HEK293 (cell line): Measurements from ENCODE around the gene NKAIN4.
A peak's percentile ranks its signal among the peaks of the same experiment; 100 is the strongest.

Experiments used
- CTCF ChIA-PET: fragments of 350-600 bp; formaldehyde crosslinking; extraction: SDS; loops from one replicate; lab custom pipeline; 2021; ENCODE audit warnings: antibody characterized with exemption; lab: Yijun Ruan, JAX
- POLR2A ChIA-PET: fragments of 300-600 bp; formaldehyde crosslinking; extraction: SDS; loops from one replicate; lab custom pipeline; 2020; ENCODE audit warnings: antibody characterized with exemption, inconsistent platforms; lab: Yijun Ruan, JAX
- H3K27ac ChIP-seq: fragments of 200-500 bp; sonication (Bioruptor generic); 2 replicates; pipeline ENCODE4 v1.5.1; 2014; ENCODE audit warnings: low read depth, low read length, control low read depth, inconsistent platforms; ENCODE audit errors: extremely low read depth
- H3K36me3 ChIP-seq, 2 experiments: fragments of 200-500 bp in 1 of 2; sonication (Bioruptor generic) in 1 of 2; 1 replicate in 1 of 2; 2 replicates in 1 of 2; pipeline ENCODE4 v1.5.1; 2014 to 2017; ENCODE audit warnings: inconsistent platforms in 2 of 2, low read length in 2 of 2; ENCODE audit not compliant: control insufficient read depth in 2 of 2, insufficient read depth in 1 of 2
- H3K4me1 ChIP-seq: fragments of 200-500 bp; sonication (Bioruptor generic); 2 replicates; pipeline ENCODE4 v1.5.1; 2014; ENCODE audit warnings: mild to moderate bottlenecking, low read length, inconsistent platforms; ENCODE audit not compliant: control insufficient read depth, insufficient read depth
- H3K4me3 ChIP-seq: 2 replicates; pipeline ENCODE4 v1.5.1; 2011; ENCODE audit warnings: low read depth, mild to moderate bottlenecking, control low read depth, low read length, moderate library complexity
- H3K9me3 ChIP-seq: fragments of 200-500 bp; sonication (Bioruptor generic); 2 replicates; pipeline ENCODE4 v1.5.1; 2014; ENCODE audit warnings: low read depth, low read length, inconsistent platforms; ENCODE audit not compliant: control insufficient read depth, insufficient read depth
- CTCF ChIP-seq: fragments of 450-650 bp; formaldehyde crosslinking; IDR thresholded peaks from 2 replicates; pipeline ENCODE4 v1.5.1; 2016; ENCODE audit warnings: missing biosample characterization, missing genetic modification characterization
- GLIS1 ChIP-seq: fragments of 450-650 bp; formaldehyde crosslinking; IDR thresholded peaks from 2 replicates; pipeline ENCODE4 v1.5.1; 2016; ENCODE audit warnings: missing biosample characterization, missing genetic modification characterization
- HIC1 ChIP-seq: fragments of 450-650 bp; formaldehyde crosslinking; IDR thresholded peaks from 2 replicates; pipeline ENCODE4 v1.5.1; 2016; ENCODE audit warnings: missing biosample characterization, missing genetic modification characterization
- KLF1 ChIP-seq: fragments of 450-650 bp; formaldehyde crosslinking; IDR thresholded peaks from 2 replicates; pipeline ENCODE4 v1.5.1; 2016; ENCODE audit warnings: missing biosample characterization, missing genetic modification characterization
- KLF8 ChIP-seq: fragments of 450-650 bp; formaldehyde crosslinking; IDR thresholded peaks from 2 replicates; pipeline ENCODE4 v1.5.1; 2016; ENCODE audit warnings: missing biosample characterization, missing genetic modification characterization
- ZFP37 ChIP-seq: fragments of 450-650 bp; formaldehyde crosslinking; IDR thresholded peaks from 2 replicates; pipeline ENCODE4 v1.5.1; 2016; ENCODE audit warnings: missing biosample characterization, missing genetic modification characterization
- ZNF324 ChIP-seq: fragments of 450-650 bp; formaldehyde crosslinking; IDR thresholded peaks from 2 replicates; pipeline ENCODE4 v1.5.1; 2016; ENCODE audit warnings: missing biosample characterization, missing genetic modification characterization
- ZNF449 ChIP-seq: fragments of 450-650 bp; formaldehyde crosslinking; IDR thresholded peaks from 2 replicates; pipeline ENCODE4 v1.5.1; 2017; ENCODE audit warnings: missing biosample characterization, mild to moderate bottlenecking, missing genetic modification characterization, moderate library complexity
- ZNF561 ChIP-seq: fragments of 450-650 bp; IDR thresholded peaks from 2 replicates; pipeline ENCODE4 v1.5.1; 2018; ENCODE audit warnings: missing biosample characterization, missing genetic modification characterization, borderline replicate concordance
- ZNF600 ChIP-seq: fragments of 450-650 bp; formaldehyde crosslinking; IDR thresholded peaks from 2 replicates; pipeline ENCODE4 v1.5.1; 2016; ENCODE audit warnings: missing biosample characterization, missing genetic modification characterization
- ZSCAN18 ChIP-seq: fragments of 450-650 bp; formaldehyde crosslinking; IDR thresholded peaks from 2 replicates; pipeline ENCODE4 v1.5.1; 2016; ENCODE audit warnings: missing biosample characterization, missing genetic modification characterization
- ZXDB ChIP-seq: fragments of 450-650 bp; formaldehyde crosslinking; IDR thresholded peaks from 2 replicates; pipeline ENCODE4 v1.5.1; 2016; ENCODE audit warnings: missing biosample characterization, missing genetic modification characterization

Gene NKAIN4

GRCh38 chr20:63238514-63239125 is 15.6 kb downstream of the NKAIN4 start (continued):
- TF ChIP-seq HIC1 (tag by site-specific recombination) (peak; percentile 49; the same call in 1 of the 2 replicates), KLF1 (tag by site-specific recombination) (0 out of 2 replicates have a peak, but pooled peaks have one; percentile 34), ZFP37 (tag by site-specific recombination) (no peak), ZNF600 (tag by site-specific recombination) (0 out of 2 replicates have a peak, but pooled peaks have one; percentile 21), CTCF (tag by site-specific recombination) (peak; percentile 39; the same call in 1 of the 2 replicates), ZNF449 (tag by site-specific recombination) (no peak), KLF8 (tag by site-specific recombination) (peak; percentile 26; the same call in 1 of the 2 replicates)

- CTCF ChIA-PET, result interaction anchor here (7.0 kb wide), 1 partner anchor 14 kb away, joined by 72 read pairs; no protein-coding TSS in a partner anchor
- POLR2A ChIA-PET, result interaction anchor here (0.6 kb wide), 1 partner anchor 656 kb away, joined by 5 read pairs; no protein-coding TSS in a partner anchor
- H3K4me1 ChIP-seq, result no peaks in the 10 kb centered on the region
Observed at GRCh38 chr20:63238031-63238430, 16.2 kb downstream of the NKAIN4 start.

GRCh38 chr20:63236116-63236837 is 18.0 kb downstream of the NKAIN4 start:
- ChIA-PET CTCF (interaction anchor here (1.8 to 7.0 kb wide), 2 partner anchors 13 to 17 kb away, joined by 4 to 72 read pairs; no protein-coding TSS in a partner anchor), POLR2A (interaction anchor here (1.0 kb wide), 1 partner anchor 37 kb away, joined by 3 read pairs; no protein-coding TSS in a partner anchor)
- Histone ChIP-seq H3K4me1 (no peaks in the 10 kb centered on the region), H3K9me3 (no peaks in the 10 kb centered on the region), H3K36me3 (no peaks in the 10 kb centered on the region), H3K4me3 (no peak overlapping the region), H3K27ac (no peak overlapping the region)
- TF ChIP-seq ZSCAN18 (tag by site-specific recombination), result no peak
- TF ChIP-seq ZXDB (tag by site-specific recombination), result no peak
- no peak for TF ChIP-seq ZNF324 (tag by site-specific recombination)

More at GRCh38 chr20:63238031-63238430, 16.2 kb downstream of the NKAIN4 start:
- TF ChIP-seq ZNF561 (tag by site-specific recombination), result no peak
- peak; percentile 5; the same call in 1 of the 2 replicates for TF ChIP-seq GLIS1
- no peaks in the 10 kb centered on the region for H3K9me3 ChIP-seq
- no peaks in the 10 kb centered on the region for H3K36me3 ChIP-seq
- no peak overlapping the region for H3K27ac ChIP-seq
- no peak overlapping the region for H3K4me3 ChIP-seq
